Progenitor cell of endocrine pancreas (in vitro differentiated cells): ENCODE data around the gene BCHE. TPM values are rescaled to one million over a fixed set of nuclear protein-coding genes. Genes with fewer than 3 reads are reported as not detected.

Experiments
- DNase-seq: peaks from one replicate; pipeline ENCODE4 v3.0.0; 2021; ENCODE audit warnings: low spot score; ENCODE audit not compliant: unreplicated experiment
- H3K27ac Mint-ChIP-seq: 2 replicates; pipeline ENCODE4 v1.8.0; 2021; ENCODE audit warnings: mild to moderate bottlenecking, moderate library complexity, mixed read lengths
- H3K27me3 Mint-ChIP-seq: 2 replicates; pipeline ENCODE4 v1.8.0; 2021; ENCODE audit warnings: mixed read lengths
- H3K36me3 Mint-ChIP-seq: 2 replicates; pipeline ENCODE4 v1.8.0; 2022; ENCODE audit warnings: mixed read lengths; ENCODE audit not compliant: insufficient read depth
- H3K4me1 Mint-ChIP-seq: 2 replicates; pipeline ENCODE4 v1.8.0; 2021; ENCODE audit warnings: low read depth, mixed read lengths
- H3K4me3 Mint-ChIP-seq: 2 replicates; pipeline ENCODE4 v1.8.0; 2021; ENCODE audit warnings: low read depth, mild to moderate bottlenecking, moderate library complexity, mixed read lengths
- H3K9me3 Mint-ChIP-seq: 2 replicates; pipeline ENCODE4 v1.8.0; 2021; ENCODE audit warnings: low read depth, mixed read lengths
- CTCF ChIP-seq: fragments of 200-600 bp; sonication (generic); IDR thresholded peaks from one replicate; pipeline ENCODE4 v1.5.0; 2021; ENCODE audit warnings: antibody characterized with exemption, mild to moderate bottlenecking; ENCODE audit not compliant: unreplicated experiment
- total RNA-seq: library from RNA; stranded (reverse); gene quantifications from 2 replicates; pipeline ENCODE4 v1.2.1, GENCODE V29; 2021

BCHE gene
- total RNA-seq, 1 donor from 2014 or later, result 1.1 TPM

- DNase-seq, result no peak
- TF ChIP-seq CTCF, result no peak
- Mint-ChIP-seq H3K4me3 (no peak overlapping the region), H3K36me3 (no peaks in the 10 kb centered on the region), H3K27me3 (no peaks in the 10 kb centered on the region), H3K9me3 (peaks cover 3% of the 10 kb centered on the region), H3K27ac (no peak overlapping the region), H3K4me1 (peaks cover 5% of the 10 kb centered on the region)
These were observed 58.3 kb downstream of the BCHE start for GRCh38 chr3:165778891-165779290.

- no peaks in the 10 kb centered on the region for H3K27me3 Mint-ChIP-seq
- no peak overlapping the region for H3K27ac Mint-ChIP-seq
- no peak for DNase-seq
- no peaks in the 10 kb centered on the region for H3K36me3 Mint-ChIP-seq
- no peak for TF ChIP-seq CTCF
- peaks cover 5% of the 10 kb centered on the region for H3K4me1 Mint-ChIP-seq
- peaks cover 3% of the 10 kb centered on the region for H3K9me3 Mint-ChIP-seq
- no peak overlapping the region for H3K4me3 Mint-ChIP-seq
These were observed 58.8 kb downstream of the BCHE start for GRCh38 chr3:165778456-165778855.

- TF ChIP-seq CTCF, result no peak
- H3K9me3 Mint-ChIP-seq, result no peaks in the 10 kb centered on the region
- H3K36me3 Mint-ChIP-seq, result no peaks in the 10 kb centered on the region
- H3K27ac Mint-ChIP-seq, result no peak overlapping the region
- no peak overlapping the region for H3K4me3 Mint-ChIP-seq
- no peaks in the 10 kb centered on the region for H3K4me1 Mint-ChIP-seq
- H3K27me3 Mint-ChIP-seq, result no peaks in the 10 kb centered on the region
- no peak for DNase-seq
These were observed 61.4 kb downstream of the BCHE start for GRCh38 chr3:165775824-165776223.

- Mint-ChIP-seq H3K9me3 (peaks cover 3% of the 10 kb centered on the region), H3K4me1 (no peaks in the 10 kb centered on the region), H3K27me3 (no peaks in the 10 kb centered on the region), H3K36me3 (no peaks in the 10 kb centered on the region), H3K4me3 (no peak overlapping the region), H3K27ac (no peak overlapping the region)
- DNase-seq, result no peak
- TF ChIP-seq CTCF, result no peak
These were observed 66.4 kb downstream of the BCHE start for GRCh38 chr3:165770781-165771180.

- Mint-ChIP-seq H3K27ac (no peak overlapping the region), H3K4me3 (no peak overlapping the region), H3K36me3 (no peaks in the 10 kb centered on the region), H3K9me3 (peaks cover 8% of the 10 kb centered on the region), H3K4me1 (no peaks in the 10 kb centered on the region), H3K27me3 (no peaks in the 10 kb centered on the region)
- TF ChIP-seq CTCF, result no peak
- no peak for DNase-seq
These were observed 68.5 kb downstream of the BCHE start for GRCh38 chr3:165768680-165769079.
